ENCODE data around the gene ELF5. TPM values are rescaled to one million over a fixed set of nuclear protein-coding genes. Genes with fewer than 3 reads are reported as not detected.

Gene ELF5
- total and polyA plus RNA-seq, 2 of the 13 experiments (the other 11 are each of a cell fraction or from before 2014, with no cell fraction given) = 0.51 to 2.6 TPM

- TF ChIP-seq ZBTB39 (CRISPR knock-in tag; IDR thresholded peaks at IDR 0.05) (no peak), FOSL2 (CRISPR knock-in tag; IDR thresholded peaks at IDR 0.05) (peak; percentile 78), ZNF30 (CRISPR knock-in tag; IDR thresholded peaks at IDR 0.05) (no peak), ADNP (CRISPR knock-in tag; IDR thresholded peaks at IDR 0.05) (no peak), TRIM24 (CRISPR knock-in tag; IDR thresholded peaks at IDR 0.05) (no peak), CC2D1A (CRISPR knock-in tag; IDR thresholded peaks at IDR 0.05) (no peak), ZNF276 (CRISPR knock-in tag; IDR thresholded peaks at IDR 0.05; ENCODE audit: low read depth) (no peak), ZNF430 (CRISPR knock-in tag; IDR thresholded peaks at IDR 0.05) (no peak), RCOR2 (CRISPR knock-in tag; IDR thresholded peaks at IDR 0.05) (peak; percentile 39; the same call in 1 of the 2 replicates), HDAC1 (CRISPR knock-in tag; IDR thresholded peaks at IDR 0.05) (peak; percentile 74), ZNF501 (CRISPR knock-in tag; IDR thresholded peaks at IDR 0.05) (no peak), SOX13 (IDR thresholded peaks at IDR 0.05) (no peak), SOX13 (CRISPR knock-in tag; conservative IDR thresholded peaks at IDR 0.05 in 1 of 2, IDR thresholded peaks at IDR 0.05 in 1 of 2) (no peak; a peak in 1 of 4 replicates)
- TF ChIP-seq, protein P1, sequence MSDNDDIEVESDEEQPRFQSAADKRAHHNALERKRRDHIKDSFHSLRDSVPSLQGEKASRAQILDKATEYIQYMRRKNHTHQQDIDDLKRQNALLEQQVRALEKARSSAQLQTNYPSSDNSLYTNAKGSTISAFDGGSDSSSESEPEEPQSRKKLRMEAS (IDR thresholded peaks at IDR 0.05) = peak; percentile 39
- TF ChIP-seq, protein P2, sequence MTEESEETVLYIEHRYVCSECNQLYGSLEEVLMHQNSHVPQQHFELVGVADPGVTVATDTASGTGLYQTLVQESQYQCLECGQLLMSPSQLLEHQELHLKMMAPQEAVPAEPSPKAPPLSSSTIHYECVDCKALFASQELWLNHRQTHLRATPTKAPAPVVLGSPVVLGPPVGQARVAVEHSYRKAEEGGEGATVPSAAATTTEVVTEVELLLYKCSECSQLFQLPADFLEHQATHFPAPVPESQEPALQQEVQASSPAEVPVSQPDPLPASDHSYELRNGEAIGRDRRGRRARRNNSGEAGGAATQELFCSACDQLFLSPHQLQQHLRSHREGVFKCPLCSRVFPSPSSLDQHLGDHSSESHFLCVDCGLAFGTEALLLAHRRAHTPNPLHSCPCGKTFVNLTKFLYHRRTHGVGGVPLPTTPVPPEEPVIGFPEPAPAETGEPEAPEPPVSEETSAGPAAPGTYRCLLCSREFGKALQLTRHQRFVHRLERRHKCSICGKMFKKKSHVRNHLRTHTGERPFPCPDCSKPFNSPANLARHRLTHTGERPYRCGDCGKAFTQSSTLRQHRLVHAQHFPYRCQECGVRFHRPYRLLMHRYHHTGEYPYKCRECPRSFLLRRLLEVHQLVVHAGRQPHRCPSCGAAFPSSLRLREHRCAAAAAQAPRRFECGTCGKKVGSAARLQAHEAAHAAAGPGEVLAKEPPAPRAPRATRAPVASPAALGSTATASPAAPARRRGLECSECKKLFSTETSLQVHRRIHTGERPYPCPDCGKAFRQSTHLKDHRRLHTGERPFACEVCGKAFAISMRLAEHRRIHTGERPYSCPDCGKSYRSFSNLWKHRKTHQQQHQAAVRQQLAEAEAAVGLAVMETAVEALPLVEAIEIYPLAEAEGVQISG (CRISPR knock-in tag; IDR thresholded peaks at IDR 0.05) = 0 out of 2 replicates have a peak, but pooled peaks have one; percentile 19
- TF ChIP-seq, protein P3, sequence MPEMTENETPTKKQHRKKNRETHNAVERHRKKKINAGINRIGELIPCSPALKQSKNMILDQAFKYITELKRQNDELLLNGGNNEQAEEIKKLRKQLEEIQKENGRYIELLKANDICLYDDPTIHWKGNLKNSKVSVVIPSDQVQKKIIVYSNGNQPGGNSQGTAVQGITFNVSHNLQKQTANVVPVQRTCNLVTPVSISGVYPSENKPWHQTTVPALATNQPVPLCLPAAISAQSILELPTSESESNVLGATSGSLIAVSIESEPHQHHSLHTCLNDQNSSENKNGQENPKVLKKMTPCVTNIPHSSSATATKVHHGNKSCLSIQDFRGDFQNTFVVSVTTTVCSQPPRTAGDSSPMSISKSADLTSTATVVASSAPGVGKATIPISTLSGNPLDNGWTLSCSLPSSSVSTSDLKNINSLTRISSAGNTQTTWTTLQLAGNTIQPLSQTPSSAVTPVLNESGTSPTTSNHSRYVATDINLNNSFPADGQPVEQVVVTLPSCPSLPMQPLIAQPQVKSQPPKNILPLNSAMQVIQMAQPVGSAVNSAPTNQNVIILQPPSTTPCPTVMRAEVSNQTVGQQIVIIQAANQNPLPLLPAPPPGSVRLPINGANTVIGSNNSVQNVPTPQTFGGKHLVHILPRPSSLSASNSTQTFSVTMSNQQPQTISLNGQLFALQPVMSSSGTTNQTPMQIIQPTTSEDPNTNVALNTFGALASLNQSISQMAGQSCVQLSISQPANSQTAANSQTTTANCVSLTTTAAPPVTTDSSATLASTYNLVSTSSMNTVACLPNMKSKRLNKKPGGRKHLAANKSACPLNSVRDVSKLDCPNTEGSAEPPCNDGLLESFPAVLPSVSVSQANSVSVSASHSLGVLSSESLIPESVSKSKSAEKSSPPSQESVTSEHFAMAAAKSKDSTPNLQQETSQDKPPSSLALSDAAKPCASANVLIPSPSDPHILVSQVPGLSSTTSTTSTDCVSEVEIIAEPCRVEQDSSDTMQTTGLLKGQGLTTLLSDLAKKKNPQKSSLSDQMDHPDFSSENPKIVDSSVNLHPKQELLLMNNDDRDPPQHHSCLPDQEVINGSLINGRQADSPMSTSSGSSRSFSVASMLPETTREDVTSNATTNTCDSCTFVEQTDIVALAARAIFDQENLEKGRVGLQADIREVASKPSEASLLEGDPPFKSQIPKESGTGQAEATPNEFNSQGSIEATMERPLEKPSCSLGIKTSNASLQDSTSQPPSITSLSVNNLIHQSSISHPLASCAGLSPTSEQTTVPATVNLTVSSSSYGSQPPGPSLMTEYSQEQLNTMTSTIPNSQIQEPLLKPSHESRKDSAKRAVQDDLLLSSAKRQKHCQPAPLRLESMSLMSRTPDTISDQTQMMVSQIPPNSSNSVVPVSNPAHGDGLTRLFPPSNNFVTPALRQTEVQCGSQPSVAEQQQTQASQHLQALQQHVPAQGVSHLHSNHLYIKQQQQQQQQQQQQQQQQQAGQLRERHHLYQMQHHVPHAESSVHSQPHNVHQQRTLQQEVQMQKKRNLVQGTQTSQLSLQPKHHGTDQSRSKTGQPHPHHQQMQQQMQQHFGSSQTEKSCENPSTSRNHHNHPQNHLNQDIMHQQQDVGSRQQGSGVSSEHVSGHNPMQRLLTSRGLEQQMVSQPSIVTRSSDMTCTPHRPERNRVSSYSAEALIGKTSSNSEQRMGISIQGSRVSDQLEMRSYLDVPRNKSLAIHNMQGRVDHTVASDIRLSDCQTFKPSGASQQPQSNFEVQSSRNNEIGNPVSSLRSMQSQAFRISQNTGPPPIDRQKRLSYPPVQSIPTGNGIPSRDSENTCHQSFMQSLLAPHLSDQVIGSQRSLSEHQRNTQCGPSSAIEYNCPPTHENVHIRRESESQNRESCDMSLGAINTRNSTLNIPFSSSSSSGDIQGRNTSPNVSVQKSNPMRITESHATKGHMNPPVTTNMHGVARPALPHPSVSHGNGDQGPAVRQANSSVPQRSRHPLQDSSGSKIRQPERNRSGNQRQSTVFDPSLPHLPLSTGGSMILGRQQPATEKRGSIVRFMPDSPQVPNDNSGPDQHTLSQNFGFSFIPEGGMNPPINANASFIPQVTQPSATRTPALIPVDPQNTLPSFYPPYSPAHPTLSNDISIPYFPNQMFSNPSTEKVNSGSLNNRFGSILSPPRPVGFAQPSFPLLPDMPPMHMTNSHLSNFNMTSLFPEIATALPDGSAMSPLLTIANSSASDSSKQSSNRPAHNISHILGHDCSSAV (CRISPR knock-in tag; IDR thresholded peaks at IDR 0.05; ENCODE audit: borderline replicate concordance) = no peak
Measured at GRCh38 chr11:34501500-34501899, 12.1 kb downstream of the ELF5 start (continued).

Data from HepG2 (cell line).